OCI-LY3 (cell line): ENCODE data around the gene KCNQ1.

ENCODE experiments used
- EZH2phosphoT487 ChIP-seq: fragments of 200-600 bp; shearing (Covaris generic); IDR thresholded peaks from 2 replicates; pipeline ENCODE4 v1.6.1; 2018; ENCODE audit warnings: antibody characterized with exemption, mixed run types, low read depth
- TF ChIP-seq, protein P1 (sequence below): fragments of 200-600, 300-600 bp; sonication (generic); IDR thresholded peaks from 2 replicates; pipeline ENCODE4 v1.5.1; 2014; ENCODE audit warnings: antibody characterized with exemption, low read length, low read depth

DNA sequence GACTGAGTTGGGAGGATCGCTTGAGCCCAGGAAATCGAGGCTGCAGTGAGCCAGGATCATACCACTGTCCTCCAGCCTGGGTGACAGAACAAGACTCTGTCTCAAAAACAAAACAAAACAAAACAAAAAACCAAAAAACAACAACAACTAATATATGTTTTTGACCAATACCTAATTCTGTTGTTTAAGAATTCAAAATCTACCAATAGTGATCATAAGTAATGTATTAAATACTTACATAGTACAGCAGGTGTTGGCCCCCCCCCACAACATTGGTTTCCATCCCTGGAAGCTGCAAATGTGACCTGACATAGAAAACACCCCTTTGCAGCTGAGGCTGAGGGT, 74.7 kb downstream of the KCNQ1 start:
- TF ChIP-seq, protein P1, sequence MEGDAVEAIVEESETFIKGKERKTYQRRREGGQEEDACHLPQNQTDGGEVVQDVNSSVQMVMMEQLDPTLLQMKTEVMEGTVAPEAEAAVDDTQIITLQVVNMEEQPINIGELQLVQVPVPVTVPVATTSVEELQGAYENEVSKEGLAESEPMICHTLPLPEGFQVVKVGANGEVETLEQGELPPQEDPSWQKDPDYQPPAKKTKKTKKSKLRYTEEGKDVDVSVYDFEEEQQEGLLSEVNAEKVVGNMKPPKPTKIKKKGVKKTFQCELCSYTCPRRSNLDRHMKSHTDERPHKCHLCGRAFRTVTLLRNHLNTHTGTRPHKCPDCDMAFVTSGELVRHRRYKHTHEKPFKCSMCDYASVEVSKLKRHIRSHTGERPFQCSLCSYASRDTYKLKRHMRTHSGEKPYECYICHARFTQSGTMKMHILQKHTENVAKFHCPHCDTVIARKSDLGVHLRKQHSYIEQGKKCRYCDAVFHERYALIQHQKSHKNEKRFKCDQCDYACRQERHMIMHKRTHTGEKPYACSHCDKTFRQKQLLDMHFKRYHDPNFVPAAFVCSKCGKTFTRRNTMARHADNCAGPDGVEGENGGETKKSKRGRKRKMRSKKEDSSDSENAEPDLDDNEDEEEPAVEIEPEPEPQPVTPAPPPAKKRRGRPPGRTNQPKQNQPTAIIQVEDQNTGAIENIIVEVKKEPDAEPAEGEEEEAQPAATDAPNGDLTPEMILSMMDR, result no peak
- TF ChIP-seq EZH2phosphoT487, result no peak
